MCF 10A (cell line): Measurements from ENCODE around the gene HCFC1. TPM values are rescaled to one million over a fixed set of nuclear protein-coding genes. Genes with fewer than 3 reads are reported as not detected.
A peak's percentile ranks its signal among the peaks of the same experiment; 100 is the strongest.

Source experiments
- BruUV-seq: library from RNA; stranded (reverse); fragments of 400-500 nt; replicated peaks from 2 replicates; lab custom pipeline; 2021; lab: Mats Ljungman, UMichigan
- CTCF ChIA-PET: fragments of 300-600 bp; sonication (Branson Sonifier 250); formaldehyde crosslinking; extraction: SDS; loops from one replicate; lab custom pipeline; 2021; ENCODE audit warnings: antibody characterized with exemption, inconsistent platforms; lab: Yijun Ruan, JAX
- POLR2A ChIA-PET: fragments of 300-600, 350-650 bp; sonication (Branson Sonifier 250); formaldehyde crosslinking; extraction: SDS; loops from one replicate; lab custom pipeline; 2020; ENCODE audit warnings: antibody characterized with exemption, inconsistent platforms; lab: Yijun Ruan, JAX
- DNase-seq: peaks from one replicate; pipeline ENCODE4 v3.0.0-alpha.2; 2018; ENCODE audit not compliant: unreplicated experiment
- H3K27ac Mint-ChIP-seq: one replicate; pipeline ENCODE4 v1.8.0; 2022; ENCODE audit warnings: mild to moderate bottlenecking, low read depth, mixed read lengths; ENCODE audit not compliant: unreplicated experiment
- H3K27me3 Mint-ChIP-seq: one replicate; pipeline ENCODE4 v1.8.0; 2022; ENCODE audit warnings: mixed read lengths; ENCODE audit not compliant: insufficient read depth, unreplicated experiment
- H3K36me3 Mint-ChIP-seq: one replicate; pipeline ENCODE4 v1.8.0; 2022; ENCODE audit warnings: mild to moderate bottlenecking, moderate library complexity, mixed read lengths; ENCODE audit not compliant: insufficient read depth, unreplicated experiment
- H3K4me1 Mint-ChIP-seq: one replicate; pipeline ENCODE4 v1.8.0; 2022; ENCODE audit warnings: mixed read lengths; ENCODE audit not compliant: insufficient read depth, unreplicated experiment
- H3K4me3 Mint-ChIP-seq: one replicate; pipeline ENCODE4 v1.8.0; 2022; ENCODE audit warnings: mild to moderate bottlenecking, moderate library complexity, mixed read lengths; ENCODE audit not compliant: unreplicated experiment
- H3K9me3 Mint-ChIP-seq: one replicate; pipeline ENCODE4 v1.8.0; 2022; ENCODE audit warnings: mixed read lengths; ENCODE audit not compliant: unreplicated experiment
- intact Hi-C: fragments of 100-400 bp; cut with micrococcal nuclease; formaldehyde crosslinking; loops from 2 replicates; pipeline ENCODE4 v1.14.1; 2022
- total RNA-seq: library from RNA; stranded (reverse); gene quantifications from 2 replicates; pipeline ENCODE4 v1.2.3, GENCODE V29; 2022
- TF ChIP-seq, protein P1 (sequence below): fragments of 200-600 bp; IDR thresholded peaks from one replicate; pipeline ENCODE4 v1.8.0; 2022; ENCODE audit warnings: antibody characterized with exemption, mild to moderate bottlenecking; ENCODE audit not compliant: unreplicated experiment

HCFC1 gene
- total RNA-seq, 1 experiment from 2014 or later = 44.5 TPM

DNA sequence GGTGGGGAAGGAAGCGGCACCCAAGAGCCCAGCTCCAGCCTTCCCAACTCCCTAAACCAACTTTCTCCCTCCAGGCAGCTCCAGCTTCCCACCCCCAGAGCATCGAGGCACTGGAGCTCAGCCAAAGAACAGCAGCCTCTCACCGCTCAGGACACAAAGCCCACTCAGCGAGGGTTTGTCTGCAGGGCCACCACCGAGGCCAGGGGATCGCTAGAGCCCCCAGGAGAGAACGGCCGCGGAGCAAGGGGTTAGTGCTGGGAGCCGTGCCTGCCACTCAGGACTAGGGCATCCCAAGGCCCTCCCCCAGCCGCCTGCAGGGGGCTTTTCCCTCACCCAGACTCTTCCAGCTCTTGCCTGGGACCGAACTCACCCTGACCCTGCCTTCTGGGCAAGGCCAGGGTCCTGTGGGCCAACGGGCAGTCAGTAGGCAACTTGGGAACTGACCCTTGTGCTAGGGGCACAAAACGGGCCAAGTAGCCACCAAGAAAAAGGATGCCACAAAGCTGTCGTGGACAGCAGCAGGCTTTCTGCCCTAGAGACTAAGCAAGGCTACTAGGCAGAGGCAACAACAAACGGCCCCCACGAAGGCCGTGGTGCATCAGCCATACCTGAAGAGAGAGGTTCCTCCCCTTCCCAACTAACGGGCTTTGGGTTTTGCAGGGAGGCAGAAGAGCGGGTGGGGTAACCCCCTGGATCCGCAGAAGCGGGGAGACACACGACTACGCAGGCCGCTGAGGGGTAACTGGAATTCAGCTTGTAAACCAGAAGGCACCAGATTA, 2.3 kb downstream of the HCFC1 start:
- H3K36me3 Mint-ChIP-seq = peaks cover 15% of the 10 kb centered on the region
- ChIA-PET POLR2A (interaction anchor here (0.7 to 1.5 kb wide), 3 partner anchors 19 to 410 kb away, joined by 3 to 6 read pairs (median 4); partner anchors contain the start of gene EMD), CTCF (interaction anchor here (0.5 to 5.2 kb wide), 6 partner anchors 17 to 794 kb away, joined by 3 to 50 read pairs (median 3); partner anchors contain the start of gene RENBP)
- TF ChIP-seq, protein P1, sequence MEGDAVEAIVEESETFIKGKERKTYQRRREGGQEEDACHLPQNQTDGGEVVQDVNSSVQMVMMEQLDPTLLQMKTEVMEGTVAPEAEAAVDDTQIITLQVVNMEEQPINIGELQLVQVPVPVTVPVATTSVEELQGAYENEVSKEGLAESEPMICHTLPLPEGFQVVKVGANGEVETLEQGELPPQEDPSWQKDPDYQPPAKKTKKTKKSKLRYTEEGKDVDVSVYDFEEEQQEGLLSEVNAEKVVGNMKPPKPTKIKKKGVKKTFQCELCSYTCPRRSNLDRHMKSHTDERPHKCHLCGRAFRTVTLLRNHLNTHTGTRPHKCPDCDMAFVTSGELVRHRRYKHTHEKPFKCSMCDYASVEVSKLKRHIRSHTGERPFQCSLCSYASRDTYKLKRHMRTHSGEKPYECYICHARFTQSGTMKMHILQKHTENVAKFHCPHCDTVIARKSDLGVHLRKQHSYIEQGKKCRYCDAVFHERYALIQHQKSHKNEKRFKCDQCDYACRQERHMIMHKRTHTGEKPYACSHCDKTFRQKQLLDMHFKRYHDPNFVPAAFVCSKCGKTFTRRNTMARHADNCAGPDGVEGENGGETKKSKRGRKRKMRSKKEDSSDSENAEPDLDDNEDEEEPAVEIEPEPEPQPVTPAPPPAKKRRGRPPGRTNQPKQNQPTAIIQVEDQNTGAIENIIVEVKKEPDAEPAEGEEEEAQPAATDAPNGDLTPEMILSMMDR = no peak
- intact Hi-C loops = no loop called here
- no peak overlapping the region for H3K27ac Mint-ChIP-seq
- H3K9me3 Mint-ChIP-seq = no peaks in the 10 kb centered on the region
- H3K27me3 Mint-ChIP-seq = no peaks in the 10 kb centered on the region
- peaks cover 25% of the 10 kb centered on the region for H3K4me1 Mint-ChIP-seq
- DNase-seq = no peak
- TSS peak; percentile 3 for BruUV-seq
- H3K4me3 Mint-ChIP-seq = peak overlapping the region; percentile 95

DNA sequence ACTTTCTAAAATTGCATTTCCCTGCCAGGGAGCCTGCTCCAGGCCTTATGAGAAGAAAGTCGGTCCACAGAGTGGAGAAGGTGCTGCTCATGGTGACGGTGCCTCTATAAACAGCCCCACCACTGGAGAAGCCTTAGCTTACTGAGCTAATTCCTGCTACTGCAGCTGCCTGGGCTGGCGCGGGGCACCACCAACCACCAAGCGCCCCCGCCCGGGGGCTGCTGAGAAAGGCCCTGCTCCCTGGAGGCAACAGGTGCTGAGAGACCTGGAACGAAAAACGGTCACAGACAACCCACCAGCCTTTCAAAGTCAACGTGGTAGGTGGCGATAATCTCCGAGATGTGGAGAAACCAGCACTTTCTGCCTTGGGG, 2.9 kb downstream of the HCFC1 start:
- Mint-ChIP-seq H3K36me3 (peaks cover 15% of the 10 kb centered on the region), H3K27ac (no peak overlapping the region)
- TF ChIP-seq, protein P1 = no peak

DNA sequence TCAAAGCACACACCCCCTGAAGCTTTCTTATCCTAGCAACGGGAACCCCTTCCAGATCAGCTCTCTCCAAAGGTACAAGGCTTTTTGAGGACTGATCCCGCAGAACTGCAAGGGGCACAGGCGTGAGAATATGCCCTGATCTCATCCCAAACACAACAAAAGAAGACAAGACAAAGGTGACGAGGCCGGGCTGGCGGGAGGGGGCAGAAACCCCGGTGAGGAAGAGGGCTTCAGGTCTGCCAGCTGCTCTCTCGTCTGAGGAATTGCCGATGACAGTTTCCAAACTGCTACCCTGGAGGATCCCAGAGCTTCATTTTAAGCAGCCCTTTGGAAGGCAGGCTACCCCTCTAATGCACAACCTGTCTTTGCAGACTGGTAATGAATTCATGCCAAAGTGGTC, 3.4 kb downstream of the HCFC1 start:
- TF ChIP-seq, protein P1 = no peak
- Mint-ChIP-seq H3K4me3 (peak overlapping the region; percentile 5), H3K27me3 (no peaks in the 10 kb centered on the region), H3K4me1 (peaks cover 21% of the 10 kb centered on the region), H3K9me3 (no peaks in the 10 kb centered on the region), H3K27ac (no peak overlapping the region), H3K36me3 (peaks cover 17% of the 10 kb centered on the region)
- BruUV-seq = no TSS peak
- intact Hi-C loops = no loop called here
- ChIA-PET CTCF (interaction anchor here (0.6 to 5.2 kb wide), 6 partner anchors 16 to 1012 kb away, joined by 3 to 50 read pairs (median 4); partner anchors contain the start of gene RENBP), POLR2A (interaction anchor here (0.6 to 1.5 kb wide), 4 partner anchors 23 to 81 kb away, joined by 3 to 5 read pairs (median 4); no protein-coding TSS in a partner anchor)
- no peak for DNase-seq

More for the DNA sequence above, 2.9 kb downstream of the HCFC1 start:
- ChIA-PET POLR2A (interaction anchor here (0.7 to 1.5 kb wide), 5 partner anchors 20 to 410 kb away, joined by 3 to 6 read pairs (median 4); partner anchors contain the start of gene EMD), CTCF (interaction anchor here (0.5 to 5.2 kb wide), 7 partner anchors 17 to 794 kb away, joined by 3 to 50 read pairs (median 3); partner anchors contain the start of gene RENBP)
- DNase-seq = no peak
- no peaks in the 10 kb centered on the region for H3K27me3 Mint-ChIP-seq
- intact Hi-C loops = no loop called here
- peaks cover 22% of the 10 kb centered on the region for H3K4me1 Mint-ChIP-seq
- H3K9me3 Mint-ChIP-seq = no peaks in the 10 kb centered on the region
- no TSS peak for BruUV-seq
- H3K4me3 Mint-ChIP-seq = peak overlapping the region; percentile 95

DNA sequence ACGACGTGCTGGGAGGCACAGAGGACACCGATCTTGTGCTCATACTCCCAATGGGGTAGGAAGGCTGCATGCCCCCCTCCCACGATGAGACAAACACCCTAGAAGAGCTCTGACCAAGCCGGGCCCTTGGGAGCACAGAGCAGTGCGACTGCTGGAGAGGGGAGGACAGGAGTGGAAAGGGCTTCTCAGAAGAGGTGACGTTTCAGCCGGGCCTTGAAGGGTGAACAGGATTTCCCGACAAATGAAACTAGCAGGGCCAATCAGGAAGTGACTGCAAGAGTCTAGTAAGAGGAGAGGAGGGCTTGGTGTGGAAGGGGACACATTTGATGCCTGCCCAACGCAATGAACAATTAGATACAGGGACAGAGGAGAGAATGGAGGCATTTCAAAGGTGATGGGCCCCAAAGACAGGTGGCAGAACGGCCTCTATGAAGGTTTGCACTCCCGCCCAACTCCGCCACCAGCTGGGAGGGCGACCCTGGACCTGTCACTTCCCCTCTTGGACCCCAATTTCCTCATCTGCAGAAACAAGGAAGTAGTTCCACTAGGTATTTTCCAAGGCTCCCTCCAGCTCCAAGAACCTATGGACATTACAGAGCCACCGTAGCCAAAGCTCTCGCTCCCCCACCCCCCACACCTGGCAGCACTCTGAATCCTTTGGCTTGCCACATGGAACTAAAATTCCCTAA, 3.9 kb downstream of the HCFC1 start:
- CTCF ChIA-PET = interaction anchor here (0.6 to 5.2 kb wide), 9 partner anchors 10 to 1013 kb away, joined by 3 to 50 read pairs (median 3); partner anchors contain the start of gene RENBP
- Mint-ChIP-seq H3K27me3 (no peaks in the 10 kb centered on the region), H3K9me3 (no peaks in the 10 kb centered on the region), H3K27ac (no peak overlapping the region), H3K36me3 (peaks cover 19% of the 10 kb centered on the region), H3K4me1 (peaks cover 19% of the 10 kb centered on the region), H3K4me3 (peak overlapping the region; percentile 5)
- DNase-seq = no peak
- TF ChIP-seq, protein P1 = no peak
- no TSS peak for BruUV-seq
- intact Hi-C loops = no loop called here
- POLR2A ChIA-PET = interaction anchor here (0.6 to 1.5 kb wide), 4 partner anchors 23 to 82 kb away, joined by 3 to 5 read pairs (median 4); no protein-coding TSS in a partner anchor
